Nephron (organoid): Measurements from ENCODE around the gene CCDC180.
"Not testable (repeated sequence)": the region's sequence is repeated elsewhere in the genome, so short reads cannot be mapped to it uniquely, and the experiment has no call there.

Experiments
- H3K27ac Mint-ChIP-seq, 3 experiments: 2 replicates each; pipeline ENCODE4 v1.8.0; 2020; ENCODE audit warnings: mixed read lengths in 3 of 3, mild to moderate bottlenecking in 2 of 3, moderate library complexity in 1 of 3
- H3K27me3 Mint-ChIP-seq: 2 replicates; pipeline ENCODE4 v1.8.0; 2021; ENCODE audit warnings: low read depth, mild to moderate bottlenecking, moderate library complexity, mixed read lengths
- H3K36me3 Mint-ChIP-seq: 2 replicates; pipeline ENCODE4 v1.8.0; 2020; ENCODE audit warnings: low read depth, mixed read lengths
- H3K4me1 Mint-ChIP-seq: 2 replicates; pipeline ENCODE4 v1.8.0; 2020; ENCODE audit warnings: mixed read lengths
- H3K4me3 Mint-ChIP-seq, 3 experiments: 2 replicates each; pipeline ENCODE4 v1.8.0; 2020; ENCODE audit warnings: mild to moderate bottlenecking in 3 of 3, mixed read lengths in 3 of 3, moderate library complexity in 2 of 3
- H3K9me3 Mint-ChIP-seq: 2 replicates; pipeline ENCODE4 v1.8.0; 2020; ENCODE audit warnings: mixed read lengths
- TF ChIP-seq, protein P1 (sequence below), 3 experiments: fragments of 200-600 bp; sonication (generic); IDR thresholded peaks; one replicate each; pipeline ENCODE4 v1.5.0; 2021; ENCODE audit warnings: antibody characterized with exemption in 3 of 3; ENCODE audit not compliant: unreplicated experiment in 3 of 3

CCDC180 gene

DNA sequence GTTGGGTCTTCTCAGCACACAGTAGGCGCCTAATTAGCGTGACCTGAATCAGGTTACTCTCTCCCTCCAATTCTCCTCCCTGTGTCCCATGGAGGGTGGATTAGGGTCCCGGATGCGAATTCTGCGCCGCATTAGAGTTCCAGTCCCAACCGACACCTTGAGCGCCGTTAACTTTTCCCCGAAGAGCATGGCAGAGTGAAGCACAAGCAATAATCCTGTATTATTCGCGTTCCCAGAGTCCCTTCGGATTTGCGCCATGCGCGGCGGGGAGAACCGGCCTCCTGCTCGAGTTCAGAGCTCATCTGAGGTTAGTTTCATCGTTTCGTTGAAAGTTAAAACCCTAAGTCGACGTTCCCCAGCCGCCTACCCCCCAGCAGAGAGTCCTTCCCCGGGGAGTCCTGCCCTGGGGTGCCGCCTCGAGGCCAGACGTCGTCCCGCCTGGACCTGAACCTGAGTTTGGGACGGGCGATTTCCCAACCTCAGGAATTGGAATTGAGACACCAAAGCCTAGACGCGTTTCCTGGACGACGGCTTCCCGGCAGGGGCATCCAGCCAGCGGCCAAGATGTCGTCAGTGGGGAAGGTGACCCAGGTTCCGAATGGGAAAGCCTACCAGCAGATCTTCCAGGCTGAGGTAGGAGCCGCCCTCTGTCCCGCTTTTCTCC, at the start of gene CCDC180:
CCDC180 (plus strand) TSS at position 160 of the 664 bp plus-strand sequence; CDS start at position 565, 405 bp downstream.
- H3K27me3 Mint-ChIP-seq = no peaks in the 10 kb centered on the region
- TF ChIP-seq, protein P1, sequence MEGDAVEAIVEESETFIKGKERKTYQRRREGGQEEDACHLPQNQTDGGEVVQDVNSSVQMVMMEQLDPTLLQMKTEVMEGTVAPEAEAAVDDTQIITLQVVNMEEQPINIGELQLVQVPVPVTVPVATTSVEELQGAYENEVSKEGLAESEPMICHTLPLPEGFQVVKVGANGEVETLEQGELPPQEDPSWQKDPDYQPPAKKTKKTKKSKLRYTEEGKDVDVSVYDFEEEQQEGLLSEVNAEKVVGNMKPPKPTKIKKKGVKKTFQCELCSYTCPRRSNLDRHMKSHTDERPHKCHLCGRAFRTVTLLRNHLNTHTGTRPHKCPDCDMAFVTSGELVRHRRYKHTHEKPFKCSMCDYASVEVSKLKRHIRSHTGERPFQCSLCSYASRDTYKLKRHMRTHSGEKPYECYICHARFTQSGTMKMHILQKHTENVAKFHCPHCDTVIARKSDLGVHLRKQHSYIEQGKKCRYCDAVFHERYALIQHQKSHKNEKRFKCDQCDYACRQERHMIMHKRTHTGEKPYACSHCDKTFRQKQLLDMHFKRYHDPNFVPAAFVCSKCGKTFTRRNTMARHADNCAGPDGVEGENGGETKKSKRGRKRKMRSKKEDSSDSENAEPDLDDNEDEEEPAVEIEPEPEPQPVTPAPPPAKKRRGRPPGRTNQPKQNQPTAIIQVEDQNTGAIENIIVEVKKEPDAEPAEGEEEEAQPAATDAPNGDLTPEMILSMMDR (IDR thresholded peaks at IDR 0.05; ENCODE audit: unreplicated experiment in 3 of 3) = no peak
- H3K9me3 Mint-ChIP-seq = peaks cover 12% of the 10 kb centered on the region
- no peaks in the 10 kb centered on the region for H3K4me1 Mint-ChIP-seq
- H3K27ac Mint-ChIP-seq = no peak within 1 kb of the TSS
- no peak within 1 kb of the TSS for H3K4me3 Mint-ChIP-seq
- peaks cover 22% of the 10 kb centered on the region for H3K36me3 Mint-ChIP-seq

DNA sequence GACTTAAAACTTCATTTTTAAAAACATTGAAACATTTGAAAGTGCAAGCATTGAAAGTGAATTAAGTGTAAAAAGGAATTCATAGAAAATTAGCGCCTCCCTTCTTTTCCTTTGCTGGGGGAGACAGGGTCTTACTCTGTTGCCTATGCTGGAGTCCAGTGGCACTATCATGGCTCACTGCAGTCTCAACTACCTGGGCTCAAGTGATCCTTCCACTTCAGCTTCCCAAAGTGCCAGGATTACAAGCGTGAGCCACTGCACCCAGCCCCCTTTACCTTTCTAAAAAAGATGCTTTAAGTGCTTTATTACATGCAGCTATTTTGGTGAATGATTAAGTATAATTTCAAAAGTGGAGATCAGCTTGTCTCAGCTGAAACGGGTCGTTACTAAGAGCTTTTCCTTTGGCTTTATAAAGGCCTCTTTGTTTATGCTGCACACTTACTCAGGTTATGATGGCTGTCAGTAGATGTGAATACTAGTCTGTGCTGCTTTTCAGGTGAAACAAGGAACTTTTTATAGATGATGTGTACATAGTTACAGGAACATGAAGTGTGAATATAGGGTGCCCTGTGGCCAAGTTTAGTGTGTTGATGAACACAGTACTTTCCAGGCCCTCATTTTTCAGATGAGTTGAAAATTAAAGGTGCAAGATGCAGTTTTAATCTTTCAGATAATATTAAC, 47.5 kb upstream of the CCDC180 start:
- not testable (repeated sequence) for H3K27me3 Mint-ChIP-seq, H3K36me3 Mint-ChIP-seq, H3K9me3 Mint-ChIP-seq, H3K4me1 Mint-ChIP-seq, H3K4me3 Mint-ChIP-seq
- peak overlapping the region in 1 of 3 experiments; percentile 13 for H3K27ac Mint-ChIP-seq

- H3K36me3 Mint-ChIP-seq = peaks cover 12% of the 10 kb centered on the region
- TF ChIP-seq, protein P1 (IDR thresholded peaks at IDR 0.05; ENCODE audit: unreplicated experiment in 3 of 3) = no peak
- peaks cover 9% of the 10 kb centered on the region for H3K4me1 Mint-ChIP-seq
Measured at GRCh38 chr9:97271292-97271691, 36.2 kb upstream of the CCDC180 start.

GRCh38 chr9:97272072-97272471, 35.4 kb upstream of the CCDC180 start:
- Mint-ChIP-seq H3K27me3 (no peaks in the 10 kb centered on the region), H3K4me1 (peaks cover 9% of the 10 kb centered on the region), H3K36me3 (peaks cover 17% of the 10 kb centered on the region), H3K4me3 (peak overlapping the region in 2 of 3 experiments; percentile 23 to 29), H3K27ac (peak overlapping the region in 1 of 3 experiments; percentile 10), H3K9me3 (no peaks in the 10 kb centered on the region)
- TF ChIP-seq, protein P1 (IDR thresholded peaks at IDR 0.05; ENCODE audit: unreplicated experiment in 3 of 3) = no peak

More at GRCh38 chr9:97271292-97271691, 36.2 kb upstream of the CCDC180 start:
- Mint-ChIP-seq H3K9me3 (no peaks in the 10 kb centered on the region), H3K27me3 (no peaks in the 10 kb centered on the region), H3K27ac (peak overlapping the region in 1 of 3 experiments; percentile 10), H3K4me3 (peak overlapping the region in 1 of 3 experiments; percentile 29)

DNA sequence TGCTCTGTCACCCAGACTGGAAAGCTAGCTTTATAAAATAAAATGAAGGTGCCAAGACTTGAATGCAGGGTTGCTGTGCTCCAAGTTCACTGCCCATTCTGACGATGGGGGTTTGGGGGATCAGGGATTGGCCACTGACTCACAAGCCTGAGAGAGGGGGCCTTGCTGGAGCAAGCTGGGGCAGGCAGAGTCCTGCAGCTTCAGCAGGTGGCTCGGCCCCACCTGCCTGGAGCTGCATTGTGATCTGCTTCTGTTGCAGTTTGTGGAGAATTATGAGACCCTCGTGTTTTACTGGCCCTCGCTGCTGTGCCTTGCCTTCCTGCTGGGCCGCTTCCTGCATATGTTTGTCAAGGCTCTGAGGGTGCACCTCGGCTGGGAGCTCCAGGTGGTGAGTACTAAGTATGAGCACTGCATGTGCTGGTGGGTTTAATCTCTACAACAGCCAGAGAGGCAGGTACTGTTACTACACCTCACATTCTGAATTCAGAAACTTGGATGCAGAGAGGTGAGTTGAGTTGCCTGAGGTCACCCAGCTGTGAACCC, 31.1 kb upstream of the CCDC180 start:
- Mint-ChIP-seq H3K36me3 (peaks cover 46% of the 10 kb centered on the region), H3K9me3 (no peaks in the 10 kb centered on the region), H3K27me3 (no peaks in the 10 kb centered on the region), H3K4me3 (no peak overlapping the region), H3K4me1 (peaks cover 9% of the 10 kb centered on the region), H3K27ac (no peak overlapping the region)
- TF ChIP-seq, protein P1 (IDR thresholded peaks at IDR 0.05; ENCODE audit: unreplicated experiment in 3 of 3) = no peak

GRCh38 chr9:97277953-97278352, 29.5 kb upstream of the CCDC180 start:
- no peak overlapping the region for H3K27ac Mint-ChIP-seq
- peaks cover 62% of the 10 kb centered on the region for H3K36me3 Mint-ChIP-seq
- TF ChIP-seq, protein P1 (IDR thresholded peaks at IDR 0.05; ENCODE audit: unreplicated experiment in 3 of 3) = no peak
- no peaks in the 10 kb centered on the region for H3K4me1 Mint-ChIP-seq
- no peaks in the 10 kb centered on the region for H3K9me3 Mint-ChIP-seq
- H3K4me3 Mint-ChIP-seq = no peak overlapping the region
- no peaks in the 10 kb centered on the region for H3K27me3 Mint-ChIP-seq
